NCI-H2029 treated with DMSO at 0.1 percent for 48 hours (cell line): ENCODE results near the gene OCSTAMP.

Experiments used
- DNase-seq: peaks from one replicate; lab custom pipeline; 2025; lab: John Stamatoyannopoulos, UW

OCSTAMP gene

GRCh38 chr20:46573234-46573633 is 22.8 kb upstream of the OCSTAMP start:
- no peak for DNase-seq

- no peak for DNase-seq
Observed at GRCh38 chr20:46572790-46573189, 22.3 kb upstream of the OCSTAMP start.

GRCh38 chr20:46572153-46572552 is 21.7 kb upstream of the OCSTAMP start:
- peak; percentile 56 for DNase-seq

- DNase-seq: no peak
Observed at GRCh38 chr20:46571418-46571817, 21.0 kb upstream of the OCSTAMP start.

- DNase-seq: no peak
Observed at GRCh38 chr20:46570956-46571355, 20.5 kb upstream of the OCSTAMP start.

GRCh38 chr20:46569961-46570360 is 19.5 kb upstream of the OCSTAMP start:
- no peak for DNase-seq

- DNase-seq: peak; percentile 89
Observed at GRCh38 chr20:46568570-46569129, 18.2 kb upstream of the OCSTAMP start.

- DNase-seq: no peak
Observed at GRCh38 chr20:46566125-46566524, 15.7 kb upstream of the OCSTAMP start.

- DNase-seq: no peak
Observed at GRCh38 chr20:46564241-46564957, 13.9 kb upstream of the OCSTAMP start.

GRCh38 chr20:46563860-46564221 is 13.4 kb upstream of the OCSTAMP start:
- DNase-seq: no peak

GRCh38 chr20:46563170-46563859 is 12.9 kb upstream of the OCSTAMP start:
- no peak for DNase-seq

GRCh38 chr20:46562373-46563169 is 12.1 kb upstream of the OCSTAMP start:
- DNase-seq: peak; percentile 79

- no peak for DNase-seq
Observed at GRCh38 chr20:46562009-46562372, 11.5 kb upstream of the OCSTAMP start.

GRCh38 chr20:46559685-46560440 is 9.4 kb upstream of the OCSTAMP start:
- no peak for DNase-seq

GRCh38 chr20:46559001-46559400 is 8.5 kb upstream of the OCSTAMP start:
- DNase-seq: no peak

GRCh38 chr20:46558511-46558959 is 8.1 kb upstream of the OCSTAMP start:
- no peak for DNase-seq

- no peak for DNase-seq
Observed at GRCh38 chr20:46557231-46557956, 6.9 kb upstream of the OCSTAMP start.

- no peak for DNase-seq
Observed at GRCh38 chr20:46555370-46555956, 5.0 kb upstream of the OCSTAMP start.

GRCh38 chr20:46554828-46555227 is 4.4 kb upstream of the OCSTAMP start:
- no peak for DNase-seq

- DNase-seq: no peak
Observed at GRCh38 chr20:46553926-46554325, 3.5 kb upstream of the OCSTAMP start.
